ENCODE results near the gene SMARCD1.
"Not testable (repeated sequence)": the region's sequence is repeated elsewhere in the genome, so short reads cannot be mapped to it uniquely, and the experiment has no call there.

SMARCD1 gene

GRCh38 chr12:50077099-50077498 is 8.0 kb upstream of the SMARCD1 start:
- DNase-seq (ENCODE audit: low spot score) = no peak

GRCh38 chr12:50078281-50078680 is 6.9 kb upstream of the SMARCD1 start:
- no peak for DNase-seq (ENCODE audit: low spot score)

GRCh38 chr12:50079771-50080170 is 5.4 kb upstream of the SMARCD1 start:
- no peak for DNase-seq (ENCODE audit: low spot score)

GRCh38 chr12:50081096-50081808 is 3.9 kb upstream of the SMARCD1 start:
- DNase-seq (ENCODE audit: low spot score) = no peak

- no peak for DNase-seq (ENCODE audit: low spot score)
Measured at GRCh38 chr12:50082644-50083043, 2.5 kb upstream of the SMARCD1 start.

- no peak for DNase-seq (ENCODE audit: low spot score)
Measured at GRCh38 chr12:50083301-50083700, 1.8 kb upstream of the SMARCD1 start.

GRCh38 chr12:50084409-50084774 is 750 bp upstream of the SMARCD1 start:
- DNase-seq (ENCODE audit: low spot score) = not testable (repeated sequence)

GRCh38 chr12:50085615-50086072 is 502 bp downstream of the SMARCD1 start:
- DNase-seq (ENCODE audit: low spot score) = no peak

GRCh38 chr12:50086148-50086547 is 1.0 kb downstream of the SMARCD1 start:
- no peak for DNase-seq (ENCODE audit: low spot score)

- DNase-seq (ENCODE audit: low spot score) = no peak
Measured at GRCh38 chr12:50087151-50087550, 2.0 kb downstream of the SMARCD1 start.

- no peak for DNase-seq (ENCODE audit: low spot score)
Measured at GRCh38 chr12:50087995-50088394, 2.9 kb downstream of the SMARCD1 start.

GRCh38 chr12:50088577-50089335 is 3.6 kb downstream of the SMARCD1 start:
- DNase-seq (ENCODE audit: low spot score) = no peak

- no peak for DNase-seq (ENCODE audit: low spot score)
Measured at GRCh38 chr12:50089730-50090129, 4.6 kb downstream of the SMARCD1 start.

GRCh38 chr12:50090391-50090790 is 5.2 kb downstream of the SMARCD1 start:
- peak; percentile 68 for DNase-seq (ENCODE audit: low spot score)

GRCh38 chr12:50097952-50098351 is 12.8 kb downstream of the SMARCD1 start:
- DNase-seq (ENCODE audit: low spot score) = no peak

GRCh38 chr12:50099302-50100008 is 14.3 kb downstream of the SMARCD1 start:
- DNase-seq (ENCODE audit: low spot score) = no peak

- DNase-seq (ENCODE audit: low spot score) = no peak
Measured at GRCh38 chr12:50100561-50100960, 15.4 kb downstream of the SMARCD1 start.

GRCh38 chr12:50101663-50102062 is 16.5 kb downstream of the SMARCD1 start:
- no peak for DNase-seq (ENCODE audit: low spot score)

- DNase-seq (ENCODE audit: low spot score) = peak; percentile 81
Measured at GRCh38 chr12:50102131-50102531, 17.0 kb downstream of the SMARCD1 start.

GRCh38 chr12:50102646-50103309 is 17.6 kb downstream of the SMARCD1 start:
- DNase-seq (ENCODE audit: low spot score) = no peak

GRCh38 chr12:50103351-50103750 is 18.2 kb downstream of the SMARCD1 start:
- no peak for DNase-seq (ENCODE audit: low spot score)

GRCh38 chr12:50103767-50104321 is 18.7 kb downstream of the SMARCD1 start, which contains the start of gene GPD1:
Gene GPD1 (plus strand): TSS chr12:50104008. CDS start chr12:50104051, 43 bp downstream.
- peak; percentile 81 for DNase-seq (ENCODE audit: low spot score)

Data from putamen (tissue), 1 donor.